Astrocyte of the hippocampus (primary cell): Measurements from ENCODE around the gene HOOK1.
"Not testable (repeated sequence)": the region's sequence is repeated elsewhere in the genome, so short reads cannot be mapped to it uniquely, and the experiment has no call there.

Experiments used
- DNase-seq: peaks from one replicate; pipeline ENCODE4 v3.0.0; 2011; ENCODE audit warnings: low read depth, low spot score

The HOOK1 gene

DNA sequence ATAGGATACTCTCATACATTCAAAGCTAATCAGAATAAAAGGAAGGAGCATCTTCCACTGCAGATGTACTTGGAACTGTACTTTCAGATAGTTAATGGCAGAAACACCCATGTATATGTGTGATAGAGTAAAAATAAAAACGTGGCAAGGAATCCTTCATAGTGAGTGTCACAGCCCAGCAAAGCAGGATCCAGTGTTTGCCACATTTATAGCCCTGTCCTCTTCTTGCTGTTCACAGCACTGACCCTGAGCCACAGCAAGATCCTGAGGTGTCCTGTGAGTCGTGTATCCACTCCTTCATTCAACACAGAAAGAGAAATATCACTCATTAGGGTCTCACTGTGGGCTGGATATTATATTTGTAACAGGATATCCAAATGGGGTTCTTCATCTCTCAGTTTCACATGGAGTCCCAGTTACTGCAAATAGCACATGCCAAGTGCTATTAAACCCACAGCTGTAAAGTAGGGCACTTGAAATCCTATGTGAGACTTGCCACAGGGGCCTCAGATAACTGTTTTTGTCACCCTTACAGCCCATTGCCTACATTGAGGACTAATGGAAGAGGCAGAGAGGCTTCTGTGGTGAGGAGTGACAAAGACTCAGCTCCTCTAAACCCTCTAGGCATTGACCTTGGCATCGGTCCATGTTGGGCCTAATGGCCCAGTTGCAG is 70.5 kb downstream of the HOOK1 start:
- DNase-seq: no peak

DNA sequence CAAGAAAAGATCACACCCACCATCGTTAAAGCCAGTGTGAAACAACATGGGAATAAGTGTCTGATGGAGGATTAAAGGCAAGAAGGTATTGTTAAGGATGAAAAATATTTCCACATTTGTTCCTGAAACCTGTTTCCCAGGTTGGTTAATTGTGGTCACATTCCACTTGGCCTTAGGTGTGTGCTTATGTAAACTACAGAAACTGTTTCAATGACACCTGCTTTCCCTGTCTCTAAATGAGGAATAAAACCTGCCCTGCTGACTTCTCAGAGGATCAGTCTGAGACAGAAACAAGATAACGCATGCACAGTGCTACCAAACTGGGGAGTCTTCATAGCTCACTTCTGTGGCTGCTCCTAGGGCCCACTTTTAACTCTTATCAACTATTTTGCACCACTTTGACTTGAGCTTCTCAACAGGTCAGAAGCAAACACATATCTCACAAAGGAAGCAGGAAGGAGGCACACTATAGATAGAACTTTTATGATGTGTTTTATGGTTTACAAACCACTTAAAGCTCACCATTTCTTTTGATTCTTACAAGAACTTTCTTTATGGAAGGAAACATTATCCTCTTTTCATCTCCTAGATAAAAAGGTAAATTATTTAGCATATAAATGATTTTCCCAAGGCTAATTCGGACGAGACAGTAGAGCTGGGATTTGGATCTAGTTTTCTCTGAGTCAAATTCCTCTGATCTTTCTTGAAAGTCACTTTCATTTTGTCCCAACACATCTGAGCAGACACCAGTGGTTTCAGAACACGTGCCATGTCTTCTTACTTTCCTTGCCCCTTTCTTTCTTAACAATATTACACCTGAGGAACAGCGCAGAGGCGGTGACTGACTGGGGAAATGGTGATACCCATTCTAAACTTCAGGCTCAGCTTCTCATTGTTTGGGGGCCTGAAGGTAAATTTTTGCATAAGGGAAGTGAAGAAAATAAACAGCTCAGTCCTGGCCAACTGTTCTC is 78.4 kb downstream of the HOOK1 start:
- no peak for DNase-seq

DNA sequence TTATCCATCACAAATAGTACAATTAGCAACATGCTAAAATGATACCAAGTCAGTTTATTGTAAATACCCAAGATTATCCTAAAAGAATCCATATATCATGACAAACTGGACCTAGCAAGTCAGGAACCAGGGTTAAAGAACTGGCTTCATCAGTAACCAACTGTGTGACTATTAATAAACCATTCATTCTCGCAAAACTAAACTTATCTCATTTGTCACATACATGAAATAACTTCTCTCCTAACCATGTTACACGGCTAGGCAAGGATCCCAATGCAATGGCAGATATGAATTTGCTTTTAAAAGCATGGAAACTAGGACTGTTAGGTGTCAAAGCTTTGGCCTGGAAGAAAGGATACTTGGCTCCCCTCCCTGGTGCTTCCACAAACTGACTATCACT is 82.4 kb downstream of the HOOK1 start:
- DNase-seq: no peak

DNA sequence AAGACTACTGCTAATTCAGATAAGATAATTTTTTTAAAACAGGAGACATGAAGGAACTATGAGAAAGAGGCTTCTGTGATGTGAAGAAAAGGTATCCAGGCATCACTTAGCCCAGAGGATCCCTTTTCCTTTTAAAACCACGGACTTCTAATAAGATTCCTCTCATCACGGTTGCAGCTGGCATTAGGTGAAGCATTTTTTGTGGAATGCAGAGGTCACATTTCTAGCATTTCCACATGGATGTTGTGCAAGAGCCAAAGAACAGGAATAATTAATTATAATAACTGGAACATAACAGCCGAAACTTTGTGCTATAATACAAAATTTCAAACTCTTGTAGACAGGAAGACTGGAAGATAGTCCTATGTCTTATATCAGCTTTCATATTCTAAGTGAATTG is 84.2 kb downstream of the HOOK1 start:
- DNase-seq: peak; percentile 17

DNA sequence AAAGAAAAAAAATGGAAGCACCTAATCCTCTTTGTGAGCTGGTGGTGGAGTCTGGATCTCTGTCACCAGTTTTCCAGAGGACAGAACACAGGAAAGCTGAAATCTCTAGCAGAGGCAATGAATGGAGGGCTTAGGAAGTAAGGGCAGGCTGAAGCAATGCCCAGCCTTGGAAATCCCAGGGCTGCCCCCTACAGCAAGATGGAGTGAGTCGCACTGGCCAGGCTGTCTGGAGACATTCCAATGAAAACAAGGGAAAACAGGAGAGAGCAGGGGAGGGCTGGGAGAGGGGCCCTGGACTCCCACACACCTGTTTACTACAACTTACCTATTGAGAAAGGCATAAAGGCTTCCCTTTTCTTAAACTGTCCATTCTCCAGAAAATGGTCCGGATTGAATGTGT is 85.9 kb downstream of the HOOK1 start:
- peak; percentile 5 for DNase-seq

DNA sequence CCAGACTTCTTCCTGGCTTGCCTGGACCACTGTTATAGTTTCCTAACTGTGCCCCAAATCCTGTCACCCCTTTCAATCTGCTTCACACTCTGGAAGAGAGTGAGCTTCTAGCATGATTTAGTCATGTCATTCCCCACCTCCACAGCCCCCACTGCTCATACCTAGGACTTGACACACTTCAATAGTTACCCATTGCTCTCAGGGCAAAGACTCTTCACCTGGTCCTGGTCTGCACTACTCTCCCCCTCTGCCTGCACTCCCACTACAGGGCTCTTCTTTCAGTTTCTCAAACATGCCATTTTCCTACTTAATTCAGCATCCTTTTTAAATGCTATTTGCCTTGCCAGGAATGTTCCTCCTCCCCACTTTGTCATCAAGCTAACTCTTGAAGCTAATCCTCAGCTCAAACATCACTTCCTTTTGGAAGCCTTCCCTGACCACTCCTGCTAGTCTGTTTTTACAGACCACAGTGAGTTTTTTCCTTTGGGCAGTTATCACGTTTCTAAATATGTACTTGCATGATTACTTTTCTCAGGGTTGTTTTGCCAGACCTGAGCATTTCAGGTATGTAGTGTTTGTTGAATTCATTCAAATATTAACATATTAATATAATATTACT is 87.1 kb downstream of the HOOK1 start:
- DNase-seq: peak; percentile 41

DNA sequence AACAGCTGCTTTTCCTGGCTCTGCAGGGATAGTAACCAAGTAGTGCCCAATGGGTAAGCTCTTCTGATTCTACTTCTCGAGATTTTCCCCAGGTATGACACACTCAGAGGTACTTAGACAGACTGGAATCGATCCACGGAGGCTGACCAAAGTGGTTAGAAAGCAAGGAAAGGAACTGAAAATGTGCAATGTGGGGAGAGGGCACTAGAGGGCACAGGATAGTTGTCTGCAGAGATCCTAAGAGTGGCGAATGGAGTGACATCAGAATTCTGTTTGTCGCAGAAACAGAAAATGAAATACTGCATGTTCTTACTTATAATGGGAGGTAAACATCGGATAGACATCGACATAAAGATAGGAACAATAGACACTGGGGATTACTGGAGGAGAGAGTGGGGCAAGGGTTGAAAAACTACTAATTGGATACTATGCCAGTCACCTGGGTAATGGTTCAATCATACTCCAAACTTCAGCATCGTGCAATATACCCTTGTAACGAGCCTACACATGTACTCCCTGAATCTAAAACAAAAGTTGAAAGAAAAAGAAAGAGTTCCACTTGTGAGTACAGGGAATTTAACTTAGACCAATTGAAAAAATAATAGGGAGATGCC is 88.5 kb downstream of the HOOK1 start:
- DNase-seq: peak; percentile 46

DNA sequence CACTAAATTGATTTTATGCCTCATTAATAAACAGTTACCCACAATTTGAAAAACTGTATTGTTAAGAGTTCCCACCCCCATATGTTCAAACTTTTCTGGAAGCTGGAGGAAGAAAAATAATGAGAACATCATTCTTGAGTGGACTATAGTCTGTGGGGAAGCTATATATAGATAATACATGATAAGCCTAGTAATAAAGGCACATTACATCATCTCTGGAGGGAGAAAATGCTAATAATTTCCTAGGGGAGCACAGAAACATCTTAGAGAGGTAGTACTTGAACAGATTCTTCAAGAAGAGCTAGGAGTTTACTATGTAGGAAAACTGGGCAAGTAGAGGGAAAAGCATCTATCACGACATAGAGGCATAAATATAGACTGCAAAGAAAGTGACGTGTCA is 92.2 kb downstream of the HOOK1 start:
- DNase-seq: no peak

DNA sequence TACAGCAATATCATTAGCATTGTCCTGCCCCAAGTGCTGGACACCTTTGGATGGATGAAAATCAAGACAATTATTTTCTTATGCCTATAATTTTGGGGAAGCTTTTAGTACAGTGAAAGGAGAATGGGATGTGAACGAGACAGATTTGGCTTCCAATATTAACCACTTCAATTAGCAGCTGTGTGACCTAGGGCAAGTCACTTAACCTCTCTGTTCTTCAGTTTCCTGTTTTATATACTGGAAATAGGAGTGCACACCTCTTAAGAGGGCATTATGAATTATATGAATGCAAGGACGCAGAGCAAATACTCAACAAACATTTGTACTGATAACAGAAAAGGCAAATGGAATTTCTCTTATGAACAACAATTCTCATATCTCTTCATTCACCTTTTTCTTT is 93.3 kb downstream of the HOOK1 start:
- DNase-seq: no peak

DNA sequence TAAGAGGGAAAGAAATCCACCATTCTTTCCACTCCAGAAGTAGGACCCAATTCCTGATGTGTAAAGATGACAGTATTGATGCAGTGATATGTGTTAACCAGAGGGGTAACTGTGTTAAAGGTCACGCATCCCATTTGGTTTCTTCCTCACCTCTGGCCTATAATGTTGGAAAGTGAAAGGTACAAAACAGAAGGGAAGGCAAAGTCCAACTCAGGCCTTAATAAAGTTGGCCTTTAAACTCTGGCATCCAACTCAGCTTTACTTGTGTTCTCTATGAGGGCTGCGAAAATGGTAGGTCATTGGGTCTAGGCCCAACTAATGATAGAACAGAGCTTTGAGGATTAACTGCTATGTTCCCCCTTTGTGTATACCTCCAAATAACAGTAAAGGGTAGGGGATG is 93.9 kb downstream of the HOOK1 start:
- no peak for DNase-seq

DNA sequence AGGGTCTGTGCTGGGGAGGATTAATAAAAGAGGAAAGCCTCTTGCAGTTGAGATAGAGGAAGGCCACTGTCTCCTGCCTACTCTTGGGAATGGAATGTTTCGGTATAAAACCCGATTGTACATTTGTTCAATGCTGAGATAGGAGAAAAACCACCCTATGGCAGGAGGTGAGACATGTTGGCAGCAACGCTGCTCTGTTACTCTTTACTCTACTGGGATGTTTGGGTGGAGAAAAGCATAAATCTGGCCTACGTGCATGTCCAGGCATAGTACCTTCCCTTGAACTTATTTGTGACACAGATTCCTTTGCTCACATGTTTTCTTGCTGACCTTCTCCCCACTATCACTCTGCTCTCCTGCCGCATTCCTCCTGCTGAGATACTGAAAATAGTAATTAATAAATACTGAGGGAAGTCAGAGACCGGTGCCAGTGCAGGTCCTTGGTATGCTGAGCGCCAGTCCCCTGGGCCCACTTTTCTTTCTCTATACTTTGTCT is 100.1 kb downstream of the HOOK1 start:
- not testable (repeated sequence) for DNase-seq

DNA sequence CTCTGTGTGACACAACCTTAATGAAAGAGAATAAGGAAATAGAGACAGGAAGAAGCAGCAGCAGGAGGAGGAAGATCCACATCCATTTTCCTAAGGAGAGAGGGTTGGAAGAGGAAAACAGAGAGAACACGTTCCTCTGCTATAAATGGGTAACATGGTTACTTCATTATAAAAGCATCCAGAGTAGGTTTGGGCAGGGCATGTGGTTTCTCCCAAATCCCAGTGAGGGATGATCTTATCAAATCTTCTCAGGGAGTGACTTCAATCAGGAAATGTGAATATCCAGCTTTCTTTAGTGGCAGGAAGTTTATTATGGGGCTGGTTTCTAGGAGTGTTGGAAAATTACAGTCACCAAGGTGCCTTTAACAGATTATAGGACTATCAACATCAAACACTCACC is 100.8 kb downstream of the HOOK1 start:
- DNase-seq: no peak

DNA sequence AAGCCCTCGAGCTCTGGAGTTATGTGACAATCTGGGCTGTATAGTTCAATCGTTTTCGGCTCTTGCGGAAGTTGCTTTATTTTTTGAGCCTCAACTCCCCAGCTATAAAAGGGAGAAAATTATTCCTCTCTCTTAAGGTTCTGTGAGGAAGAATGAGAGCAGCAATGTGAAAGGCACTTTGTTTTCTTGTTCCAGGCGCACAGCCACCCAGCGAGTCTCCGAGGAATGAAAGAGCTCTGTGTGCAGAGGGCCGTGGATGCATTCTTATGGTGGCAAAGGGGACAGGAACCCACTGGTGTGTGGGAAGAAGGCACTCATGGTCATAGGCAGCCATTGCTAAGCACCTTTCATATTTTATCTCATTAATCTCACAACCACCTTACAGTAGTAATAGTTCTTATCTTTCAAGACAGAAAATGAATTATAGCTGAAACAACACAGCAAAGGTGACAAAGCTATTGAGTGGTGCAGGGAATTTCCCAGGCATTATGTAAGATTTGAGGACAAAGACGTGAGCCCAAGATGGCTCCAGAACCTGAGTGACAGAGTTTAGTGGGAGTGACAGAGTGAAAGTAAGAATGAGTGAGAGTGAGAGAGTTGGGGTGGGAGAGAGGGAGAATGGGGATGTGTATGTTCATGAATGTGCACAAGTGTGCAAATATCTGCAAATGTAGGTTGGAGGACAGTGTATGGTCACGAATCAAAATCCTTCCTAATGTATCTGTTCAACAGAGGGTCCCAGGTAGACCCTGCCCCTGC is 102.5 kb downstream of the HOOK1 start:
- peak; percentile 7 for DNase-seq

DNA sequence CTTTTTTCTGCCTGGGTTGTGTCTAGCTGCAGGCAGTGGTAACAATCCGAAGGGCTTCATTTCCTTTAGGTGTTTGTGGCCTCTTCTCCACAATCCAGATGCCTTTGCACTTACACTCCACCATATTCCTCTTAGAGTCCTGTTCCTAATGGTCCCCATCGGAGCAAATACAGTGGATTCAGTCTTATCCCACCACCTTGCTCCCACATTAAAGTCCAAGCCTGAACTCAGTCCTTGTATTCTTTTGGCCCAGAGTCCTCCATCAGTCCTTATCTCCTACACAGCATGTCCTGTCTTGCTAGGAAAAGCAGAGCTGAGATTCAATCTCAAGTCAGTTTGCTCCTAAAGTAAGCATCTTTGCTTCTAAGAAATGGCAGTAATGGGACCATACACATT is 103.0 kb downstream of the HOOK1 start:
- no peak for DNase-seq

DNA sequence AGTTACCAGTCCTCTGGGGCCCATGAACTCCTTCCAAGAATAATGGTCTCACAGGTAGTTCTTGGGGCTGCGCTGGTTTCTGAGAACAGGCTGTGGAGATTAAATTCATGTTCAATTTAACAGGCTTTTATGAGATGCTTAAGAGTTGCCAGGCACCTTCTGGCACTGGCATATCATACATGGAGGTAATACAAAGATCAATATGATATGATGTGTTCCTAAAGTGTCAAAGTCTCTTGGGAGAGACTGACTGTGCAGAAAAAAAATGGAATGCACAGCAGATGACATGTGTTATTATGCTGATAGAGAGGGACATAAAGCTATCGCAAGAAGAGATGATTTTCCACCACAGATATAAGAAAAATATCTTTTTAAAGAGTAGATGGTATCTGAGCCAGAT is 105.0 kb downstream of the HOOK1 start:
- no peak for DNase-seq

DNA sequence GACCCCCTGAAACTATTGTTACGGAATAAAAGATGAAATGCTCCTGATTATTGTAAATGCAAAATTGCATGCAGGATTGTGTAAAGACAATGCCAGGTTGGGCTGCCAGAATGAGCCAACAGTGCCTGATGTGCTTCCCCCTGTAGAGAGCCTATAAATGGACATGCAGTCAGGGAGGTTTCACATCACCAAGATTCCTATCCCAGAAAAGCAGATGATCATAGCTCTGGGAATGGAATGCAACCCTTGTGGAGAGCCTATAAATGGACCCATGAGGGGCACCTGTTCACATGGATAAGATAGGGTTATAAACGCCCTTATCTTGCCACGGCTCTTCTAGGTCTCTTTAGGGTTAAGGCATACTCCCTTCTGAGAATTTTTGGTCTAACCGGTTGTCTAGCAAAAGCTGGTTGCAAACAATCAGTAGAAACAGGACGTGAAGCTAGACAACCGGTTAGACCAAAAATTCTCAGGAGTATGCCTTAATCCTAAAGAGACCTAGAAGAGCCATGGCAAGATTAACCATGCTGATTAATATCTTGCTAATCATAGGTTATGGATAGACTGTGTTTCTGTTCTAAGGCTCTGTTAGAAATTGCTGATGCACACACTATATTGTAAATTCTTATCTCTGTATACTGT is 106.6 kb downstream of the HOOK1 start:
- DNase-seq: not testable (repeated sequence)

DNA sequence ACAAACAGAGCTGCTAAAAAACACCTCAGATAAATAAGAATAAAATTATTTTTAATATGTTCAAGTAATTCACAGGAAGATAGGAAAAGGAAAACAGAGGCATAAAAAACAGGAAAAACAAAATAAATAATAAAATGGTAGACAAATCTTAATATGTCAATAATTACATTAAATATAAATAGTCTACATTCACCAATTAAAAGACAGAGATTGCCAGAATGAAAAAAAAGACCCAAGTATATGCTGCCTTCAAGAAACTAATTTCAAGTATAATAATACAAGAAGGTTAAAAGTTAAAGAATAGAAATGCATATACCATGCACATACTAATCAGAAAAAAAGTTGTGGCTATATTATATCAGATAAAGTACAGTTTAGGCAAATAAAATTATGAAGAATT is 109.9 kb downstream of the HOOK1 start:
- no peak for DNase-seq
